ENCODE results near the gene STIM1. TPM values are rescaled to one million over a fixed set of nuclear protein-coding genes. Genes with fewer than 3 reads are reported as not detected.

Gene STIM1
- total RNA-seq, 1 experiment from 2014 or later: 28.3 TPM

DNA sequence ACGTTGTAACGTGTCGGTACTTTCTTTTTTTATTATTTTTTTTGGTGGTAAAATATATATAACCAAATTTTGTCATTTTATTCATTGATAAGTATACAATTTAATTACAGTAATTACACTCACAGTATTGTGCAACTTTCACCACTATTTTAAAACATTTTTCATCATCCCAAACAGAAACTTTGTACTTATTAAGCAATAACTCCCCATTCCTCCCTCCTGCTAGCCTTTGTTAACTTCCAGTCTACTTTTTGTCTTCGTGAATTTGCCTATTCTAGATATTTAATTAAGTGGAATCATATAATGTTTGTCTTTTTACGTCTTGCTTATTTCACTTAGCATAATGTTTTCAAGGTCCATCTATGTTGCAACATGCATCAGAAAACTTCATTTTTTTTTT is 58.5 kb downstream of the STIM1 start:
- H3K4me1 ChIP-seq (replicated peaks; ENCODE audit: insufficient read depth): no peaks in the 10 kb centered on the region
- ChIA-PET CTCF (interaction anchor here (0.6 kb wide), 1 partner anchor 14 kb away, joined by 3 read pairs; no protein-coding TSS in a partner anchor), POLR2A (ENCODE audit: unreplicated experiment) (no interaction called here)
- intact Hi-C loops (cut with micrococcal nuclease; ENCODE audit: unreplicated experiment): no loop called here
- no peaks in the 10 kb centered on the region for H3K9me2 ChIP-seq (ENCODE audit: insufficient read depth)
- H4K20me1 ChIP-seq (ENCODE audit: insufficient read depth): no peaks in the 10 kb centered on the region
- H3K4me3 ChIP-seq: no peak overlapping the region
- no peak overlapping the region for H2AFZ ChIP-seq
- TF ChIP-seq, protein P1, sequence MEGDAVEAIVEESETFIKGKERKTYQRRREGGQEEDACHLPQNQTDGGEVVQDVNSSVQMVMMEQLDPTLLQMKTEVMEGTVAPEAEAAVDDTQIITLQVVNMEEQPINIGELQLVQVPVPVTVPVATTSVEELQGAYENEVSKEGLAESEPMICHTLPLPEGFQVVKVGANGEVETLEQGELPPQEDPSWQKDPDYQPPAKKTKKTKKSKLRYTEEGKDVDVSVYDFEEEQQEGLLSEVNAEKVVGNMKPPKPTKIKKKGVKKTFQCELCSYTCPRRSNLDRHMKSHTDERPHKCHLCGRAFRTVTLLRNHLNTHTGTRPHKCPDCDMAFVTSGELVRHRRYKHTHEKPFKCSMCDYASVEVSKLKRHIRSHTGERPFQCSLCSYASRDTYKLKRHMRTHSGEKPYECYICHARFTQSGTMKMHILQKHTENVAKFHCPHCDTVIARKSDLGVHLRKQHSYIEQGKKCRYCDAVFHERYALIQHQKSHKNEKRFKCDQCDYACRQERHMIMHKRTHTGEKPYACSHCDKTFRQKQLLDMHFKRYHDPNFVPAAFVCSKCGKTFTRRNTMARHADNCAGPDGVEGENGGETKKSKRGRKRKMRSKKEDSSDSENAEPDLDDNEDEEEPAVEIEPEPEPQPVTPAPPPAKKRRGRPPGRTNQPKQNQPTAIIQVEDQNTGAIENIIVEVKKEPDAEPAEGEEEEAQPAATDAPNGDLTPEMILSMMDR (conservative IDR thresholded peaks at IDR 0.05): no peak
- no peak for TF ChIP-seq EZH2 (IDR thresholded peaks at IDR 0.05; ENCODE audit: low read depth)
- H3K27me3 ChIP-seq (ENCODE audit: insufficient read depth, low read depth): no peaks in the 10 kb centered on the region
- peaks cover 4% of the 10 kb centered on the region; the same call in 1 of the 2 replicates for H3K79me2 ChIP-seq (ENCODE audit: low read depth)
- BruUV-seq (replicated peaks): no TSS peak
- H3K4me2 ChIP-seq: no peak overlapping the region
- no peak for DNase-seq
- 0 out of 2 replicates have a peak, but pooled peaks cover 5% of the 10 kb centered on the region for H3F3A ChIP-seq (ENCODE audit: insufficient read depth, low read depth)
- no peak overlapping the region for H3K27ac ChIP-seq
- H3K9me3 ChIP-seq (ENCODE audit: insufficient read depth, low read depth): no peaks in the 10 kb centered on the region
- H3K36me3 ChIP-seq (ENCODE audit: low read depth): no peaks in the 10 kb centered on the region

DNA sequence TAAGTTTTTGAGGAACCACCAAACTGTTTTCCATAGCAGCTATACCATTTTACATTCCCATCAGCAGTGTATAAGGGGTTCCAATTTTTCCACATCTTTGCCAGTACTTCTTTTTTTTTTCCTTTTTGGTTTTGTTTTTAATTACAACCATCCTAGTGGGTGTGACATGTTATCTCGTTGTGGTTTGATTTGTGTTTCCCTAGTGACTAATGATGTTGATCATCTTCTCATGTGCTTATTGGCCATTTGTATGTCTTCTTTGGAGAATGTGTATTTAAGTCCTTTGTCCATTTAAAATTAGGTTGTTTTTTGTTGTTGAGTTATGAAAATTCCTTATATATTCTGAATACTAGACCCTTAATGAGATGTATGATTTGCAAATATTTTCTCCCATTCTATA is 59.3 kb downstream of the STIM1 start:
- no peaks in the 10 kb centered on the region for H3K9me2 ChIP-seq (ENCODE audit: insufficient read depth)
- peaks cover 11% of the 10 kb centered on the region for H3F3A ChIP-seq (ENCODE audit: insufficient read depth, low read depth)
- no peaks in the 10 kb centered on the region for H4K20me1 ChIP-seq (ENCODE audit: insufficient read depth)
- CTCF ChIA-PET: interaction anchor here (0.7 kb wide), 1 partner anchor 64 kb away, joined by 3 read pairs; no protein-coding TSS in a partner anchor
- TF ChIP-seq EZH2 (IDR thresholded peaks at IDR 0.05; ENCODE audit: low read depth): no peak
- TF ChIP-seq, protein P1 (conservative IDR thresholded peaks at IDR 0.05): no peak
- no peak overlapping the region for H2AFZ ChIP-seq
- no TSS peak for BruUV-seq (replicated peaks)
- H3K4me3 ChIP-seq: no peak overlapping the region
- POLR2A ChIA-PET (ENCODE audit: unreplicated experiment): no interaction called here
- H3K4me2 ChIP-seq: no peak overlapping the region
- H3K36me3 ChIP-seq (ENCODE audit: low read depth): no peaks in the 10 kb centered on the region
- H3K9me3 ChIP-seq (ENCODE audit: insufficient read depth, low read depth): no peaks in the 10 kb centered on the region
- no peak overlapping the region for H3K27ac ChIP-seq
- peaks cover 5% of the 10 kb centered on the region for H3K4me1 ChIP-seq (replicated peaks; ENCODE audit: insufficient read depth)
- intact Hi-C loops (cut with micrococcal nuclease; ENCODE audit: unreplicated experiment): no loop called here
- no peak for DNase-seq
- no peaks in the 10 kb centered on the region for H3K79me2 ChIP-seq (ENCODE audit: low read depth)
- H3K27me3 ChIP-seq (ENCODE audit: insufficient read depth, low read depth): no peaks in the 10 kb centered on the region

DNA sequence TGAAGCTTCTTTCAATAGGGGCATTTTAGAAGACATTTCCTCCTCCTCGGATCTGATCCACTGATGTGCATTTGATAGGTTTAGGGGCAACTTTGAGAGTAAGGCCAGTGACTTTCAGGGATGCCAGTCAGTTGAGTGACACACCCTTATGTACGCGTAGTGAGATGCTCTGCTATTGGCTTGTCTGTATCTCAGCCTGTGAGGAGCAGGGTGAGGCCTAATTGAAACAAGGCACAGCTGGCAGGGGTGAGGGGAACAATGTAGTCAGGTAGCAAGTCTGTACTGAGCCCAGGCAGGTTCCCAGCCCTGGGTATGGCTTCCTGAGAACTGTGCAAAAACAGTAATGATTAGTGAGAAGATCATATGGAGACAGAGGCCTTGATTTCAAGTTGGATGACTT is 61.5 kb downstream of the STIM1 start:
- Histone ChIP-seq H3K79me2 (ENCODE audit: low read depth) (no peaks in the 10 kb centered on the region; the same call in 1 of the 2 replicates), H4K20me1 (ENCODE audit: insufficient read depth) (no peaks in the 10 kb centered on the region), H3F3A (ENCODE audit: insufficient read depth, low read depth) (peaks cover 15% of the 10 kb centered on the region), H2AFZ (no peak overlapping the region), H3K9me3 (ENCODE audit: insufficient read depth, low read depth) (no peaks in the 10 kb centered on the region), H3K4me2 (no peak overlapping the region), H3K27ac (no peak overlapping the region), H3K9me2 (ENCODE audit: insufficient read depth) (no peaks in the 10 kb centered on the region), H3K4me3 (no peak overlapping the region), H3K4me1 (replicated peaks; ENCODE audit: insufficient read depth) (peaks cover 12% of the 10 kb centered on the region), H3K27me3 (ENCODE audit: insufficient read depth, low read depth) (no peaks in the 10 kb centered on the region), H3K36me3 (ENCODE audit: low read depth) (no peaks in the 10 kb centered on the region)
- TF ChIP-seq, protein P1 (conservative IDR thresholded peaks at IDR 0.05): no peak
- no peak for TF ChIP-seq EZH2 (IDR thresholded peaks at IDR 0.05; ENCODE audit: low read depth)
- POLR2A ChIA-PET (ENCODE audit: unreplicated experiment): no interaction called here
- BruUV-seq (replicated peaks): no TSS peak
- DNase-seq: no peak
- CTCF ChIA-PET: no interaction called here
- intact Hi-C loops (cut with micrococcal nuclease; ENCODE audit: unreplicated experiment): no loop called here
